CD4-positive, alpha-beta T cell treated with Interleukin-6 for 4 hours (primary cell): ENCODE data around the gene TLE4.

ENCODE experiments used
- DNase-seq: peaks from one replicate; pipeline ENCODE4 v3.0.0-alpha.2; 2020; ENCODE audit warnings: mixed read lengths

The TLE4 gene

GRCh38 chr9:79694208-79694607 lies 122.4 kb downstream of the TLE4 start:
- DNase-seq: no peak

- no peak for DNase-seq
Measured at GRCh38 chr9:79694676-79695400, 123.1 kb downstream of the TLE4 start.

- DNase-seq: peak; percentile 17
Measured at GRCh38 chr9:79695531-79696175, 123.9 kb downstream of the TLE4 start.

GRCh38 chr9:79698967-79699366 lies 127.2 kb downstream of the TLE4 start:
- no peak for DNase-seq

GRCh38 chr9:79699479-79699878 lies 127.7 kb downstream of the TLE4 start:
- no peak for DNase-seq

GRCh38 chr9:79700607-79701360 lies 129.0 kb downstream of the TLE4 start:
- no peak for DNase-seq

GRCh38 chr9:79701651-79702050 lies 129.9 kb downstream of the TLE4 start:
- no peak for DNase-seq

- DNase-seq: no peak
Measured at GRCh38 chr9:79705704-79706103, 133.9 kb downstream of the TLE4 start.

- DNase-seq: no peak
Measured at GRCh38 chr9:79706512-79706911, 134.7 kb downstream of the TLE4 start.

GRCh38 chr9:79707589-79707988 lies 135.8 kb downstream of the TLE4 start:
- no peak for DNase-seq

- DNase-seq: no peak
Measured at GRCh38 chr9:79708541-79708940, 136.8 kb downstream of the TLE4 start.

GRCh38 chr9:79709743-79710674 lies 138.2 kb downstream of the TLE4 start:
- no peak for DNase-seq

- DNase-seq: no peak
Measured at GRCh38 chr9:79711874-79712273, 140.1 kb downstream of the TLE4 start.

- DNase-seq: no peak
Measured at GRCh38 chr9:79719021-79719420, 147.3 kb downstream of the TLE4 start.

- DNase-seq: no peak
Measured at GRCh38 chr9:79719989-79720388, 148.2 kb downstream of the TLE4 start.

GRCh38 chr9:79731171-79731890 lies 159.6 kb downstream of the TLE4 start:
- no peak for DNase-seq

- DNase-seq: no peak
Measured at GRCh38 chr9:79735023-79735779, 163.4 kb downstream of the TLE4 start.

GRCh38 chr9:79736051-79736450 lies 164.3 kb downstream of the TLE4 start:
- no peak for DNase-seq

GRCh38 chr9:79741381-79741780 lies 169.6 kb downstream of the TLE4 start:
- no peak for DNase-seq

- DNase-seq: no peak
Measured at GRCh38 chr9:79742110-79742721, 170.5 kb downstream of the TLE4 start.

- no peak for DNase-seq
Measured at GRCh38 chr9:79744521-79744920, 172.8 kb downstream of the TLE4 start.
